ENCODE results near the gene TRIOBP.

TRIOBP gene

DNA sequence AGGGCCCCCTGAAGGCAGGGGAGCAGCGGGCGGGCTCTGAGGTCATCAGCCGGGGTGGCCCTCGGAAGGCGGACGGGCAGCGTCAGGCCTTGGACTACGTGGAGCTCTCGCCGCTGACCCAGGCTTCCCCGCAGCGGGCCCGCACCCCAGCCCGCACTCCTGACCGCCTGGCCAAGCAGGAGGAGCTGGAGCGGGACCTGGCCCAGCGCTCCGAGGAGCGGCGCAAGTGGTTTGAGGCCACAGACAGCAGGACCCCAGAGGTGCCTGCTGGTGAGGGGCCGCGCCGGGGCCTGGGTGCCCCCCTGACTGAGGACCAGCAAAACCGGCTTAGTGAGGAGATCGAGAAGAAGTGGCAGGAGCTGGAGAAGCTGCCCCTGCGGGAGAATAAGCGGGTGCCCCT, 60.8 kb downstream of the TRIOBP start:
- H3K4me3 ChIP-seq (ENCODE audit: low read depth, low read length), result no peak overlapping the region
- TF ChIP-seq, protein P1, sequence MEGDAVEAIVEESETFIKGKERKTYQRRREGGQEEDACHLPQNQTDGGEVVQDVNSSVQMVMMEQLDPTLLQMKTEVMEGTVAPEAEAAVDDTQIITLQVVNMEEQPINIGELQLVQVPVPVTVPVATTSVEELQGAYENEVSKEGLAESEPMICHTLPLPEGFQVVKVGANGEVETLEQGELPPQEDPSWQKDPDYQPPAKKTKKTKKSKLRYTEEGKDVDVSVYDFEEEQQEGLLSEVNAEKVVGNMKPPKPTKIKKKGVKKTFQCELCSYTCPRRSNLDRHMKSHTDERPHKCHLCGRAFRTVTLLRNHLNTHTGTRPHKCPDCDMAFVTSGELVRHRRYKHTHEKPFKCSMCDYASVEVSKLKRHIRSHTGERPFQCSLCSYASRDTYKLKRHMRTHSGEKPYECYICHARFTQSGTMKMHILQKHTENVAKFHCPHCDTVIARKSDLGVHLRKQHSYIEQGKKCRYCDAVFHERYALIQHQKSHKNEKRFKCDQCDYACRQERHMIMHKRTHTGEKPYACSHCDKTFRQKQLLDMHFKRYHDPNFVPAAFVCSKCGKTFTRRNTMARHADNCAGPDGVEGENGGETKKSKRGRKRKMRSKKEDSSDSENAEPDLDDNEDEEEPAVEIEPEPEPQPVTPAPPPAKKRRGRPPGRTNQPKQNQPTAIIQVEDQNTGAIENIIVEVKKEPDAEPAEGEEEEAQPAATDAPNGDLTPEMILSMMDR (IDR thresholded peaks at IDR 0.05; ENCODE audit: low read depth, low read length), result no peak

GRCh38 chr22:37758694-37759093, 61.8 kb downstream of the TRIOBP start:
- no peak overlapping the region for H3K4me3 ChIP-seq (ENCODE audit: low read depth, low read length)
- TF ChIP-seq, protein P1 (IDR thresholded peaks at IDR 0.05; ENCODE audit: low read depth, low read length), result no peak

DNA sequence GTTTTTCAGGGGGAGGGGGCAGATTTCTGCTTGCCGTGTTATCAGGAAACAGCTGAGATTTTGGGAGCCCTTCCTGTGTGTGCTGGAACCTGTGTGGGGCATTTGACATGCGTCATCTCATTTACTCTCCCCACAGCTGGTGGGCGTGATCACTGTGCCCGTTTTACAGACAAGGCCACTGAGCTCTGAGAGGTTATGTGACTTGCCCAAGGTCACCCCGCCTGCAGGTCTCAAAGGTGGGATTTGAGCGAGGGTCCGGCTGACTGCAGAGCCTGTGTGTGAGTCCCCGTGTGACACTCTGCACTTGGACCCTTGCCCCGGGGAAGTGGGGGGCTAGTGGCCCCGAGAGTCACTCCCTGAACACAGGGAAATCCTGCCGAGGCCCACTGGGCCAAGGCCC, 62.4 kb downstream of the TRIOBP start:
- H3K4me3 ChIP-seq (ENCODE audit: low read depth, low read length), result no peak overlapping the region
- TF ChIP-seq, protein P1 (IDR thresholded peaks at IDR 0.05; ENCODE audit: low read depth, low read length), result no peak

GRCh38 chr22:37760152-37760551, 63.3 kb downstream of the TRIOBP start:
- TF ChIP-seq, protein P1 (IDR thresholded peaks at IDR 0.05; ENCODE audit: low read depth, low read length), result no peak

DNA sequence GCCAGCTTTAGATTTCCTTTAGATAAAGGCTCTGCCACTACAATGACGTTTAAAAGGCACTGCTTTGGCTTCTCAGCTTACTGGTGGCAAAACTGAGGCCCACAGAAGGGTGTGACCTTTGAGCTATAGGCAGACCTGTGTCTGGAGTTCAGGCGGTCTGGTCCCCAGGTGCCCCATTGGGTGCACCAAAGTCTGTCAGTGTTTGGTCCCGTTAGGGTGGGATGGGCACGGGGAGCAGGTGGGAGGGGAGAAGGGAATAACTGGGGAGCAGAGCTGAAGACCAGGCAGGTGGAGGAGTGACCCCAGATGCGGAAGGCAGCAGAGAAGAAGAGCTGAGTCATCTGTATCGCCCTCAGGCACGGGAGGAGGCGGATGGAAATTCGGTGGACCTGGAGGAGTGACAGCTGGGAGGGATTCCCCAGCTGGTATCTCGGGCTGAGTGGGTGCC, 65.6 kb downstream of the TRIOBP start:
- TF ChIP-seq, protein P1 (IDR thresholded peaks at IDR 0.05; ENCODE audit: low read depth, low read length), result no peak
- H3K4me3 ChIP-seq (ENCODE audit: low read depth, low read length), result no peak overlapping the region

More at GRCh38 chr22:37760152-37760551, 63.3 kb downstream of the TRIOBP start:
- no peak overlapping the region for H3K4me3 ChIP-seq (ENCODE audit: low read depth, low read length)

DNA sequence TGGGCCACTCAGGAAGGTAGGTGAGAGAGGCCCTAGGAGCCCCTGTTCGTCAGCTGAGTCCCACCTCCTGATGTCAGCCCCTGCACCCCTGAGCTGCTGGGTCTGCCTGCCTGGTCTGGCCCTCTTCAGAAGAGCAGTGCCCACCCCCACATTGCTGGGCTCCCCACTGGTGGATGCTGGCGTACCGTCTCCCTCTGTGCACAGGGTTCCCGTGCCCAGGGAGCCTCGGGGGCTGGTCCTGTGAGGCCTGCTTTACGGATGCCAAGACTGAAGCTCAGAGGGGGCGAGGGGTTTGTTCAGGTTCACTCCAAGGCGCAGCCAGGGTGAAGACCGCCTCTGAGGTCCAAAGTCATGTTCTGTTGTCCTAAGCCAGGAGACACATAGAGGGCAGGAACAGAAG, 66.2 kb downstream of the TRIOBP start:
- TF ChIP-seq, protein P1 (IDR thresholded peaks at IDR 0.05; ENCODE audit: low read depth, low read length), result no peak
- no peak overlapping the region for H3K4me3 ChIP-seq (ENCODE audit: low read depth, low read length)

DNA sequence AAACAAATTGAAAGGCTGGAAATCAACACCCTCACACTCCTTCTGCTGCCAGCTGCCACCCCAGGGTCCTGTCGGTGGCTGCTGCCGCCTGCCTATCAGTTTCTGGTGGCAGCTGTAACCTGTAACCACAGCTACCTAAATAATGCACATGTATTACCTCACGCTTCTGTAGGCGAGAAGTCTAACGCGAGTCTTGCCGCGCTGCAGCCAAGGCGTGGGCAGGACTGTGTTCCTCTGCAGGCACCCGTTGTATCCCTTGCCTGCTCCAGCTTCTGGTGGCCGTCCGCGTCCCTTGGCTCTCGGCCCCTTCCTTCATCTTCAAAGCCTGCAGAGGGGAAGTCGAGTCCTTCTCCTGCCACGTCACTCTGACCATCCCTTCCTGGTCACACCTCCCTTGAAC, 66.8 kb downstream of the TRIOBP start:
- H3K4me3 ChIP-seq (ENCODE audit: low read depth, low read length), result no peak overlapping the region
- TF ChIP-seq, protein P1 (IDR thresholded peaks at IDR 0.05; ENCODE audit: low read depth, low read length), result no peak
